GM19452 (cell line): Measurements from ENCODE around the gene CNGB1.
"Not testable (repeated sequence)": the region's sequence is repeated elsewhere in the genome, so short reads cannot be mapped to it uniquely, and the experiment has no call there.

Experiments used
- ATAC-seq: cut with Tn5 transposase; IDR thresholded peaks from one replicate; pipeline ENCODE4 v1.9.1; 2021; ENCODE audit not compliant: unreplicated experiment

The CNGB1 gene

GRCh38 chr16:57892447-57893096 is 78.4 kb downstream of the CNGB1 start:
- ATAC-seq = no peak

- no peak for ATAC-seq
Observed at GRCh38 chr16:57892041-57892440, 78.9 kb downstream of the CNGB1 start.

GRCh38 chr16:57890752-57891111 is 80.2 kb downstream of the CNGB1 start:
- ATAC-seq = no peak

- no peak for ATAC-seq
Observed at GRCh38 chr16:57889960-57890751, 80.8 kb downstream of the CNGB1 start.

GRCh38 chr16:57889522-57889921 is 81.4 kb downstream of the CNGB1 start:
- no peak for ATAC-seq

- ATAC-seq = no peak
Observed at GRCh38 chr16:57889111-57889510, 81.8 kb downstream of the CNGB1 start.

GRCh38 chr16:57888128-57888527 is 82.8 kb downstream of the CNGB1 start:
- ATAC-seq = no peak

- ATAC-seq = no peak
Observed at GRCh38 chr16:57887711-57888110, 83.2 kb downstream of the CNGB1 start.

- no peak for ATAC-seq
Observed at GRCh38 chr16:57886427-57886826, 84.5 kb downstream of the CNGB1 start.

- no peak for ATAC-seq
Observed at GRCh38 chr16:57884655-57885133, 86.2 kb downstream of the CNGB1 start.

GRCh38 chr16:57883953-57884654 is 86.8 kb downstream of the CNGB1 start:
- no peak for ATAC-seq

- ATAC-seq = no peak
Observed at GRCh38 chr16:57883480-57883879, 87.4 kb downstream of the CNGB1 start.

GRCh38 chr16:57882792-57883191 is 88.1 kb downstream of the CNGB1 start:
- no peak for ATAC-seq

- ATAC-seq = no peak
Observed at GRCh38 chr16:57882206-57882605, 88.7 kb downstream of the CNGB1 start.

GRCh38 chr16:57878586-57878985 is 92.3 kb downstream of the CNGB1 start:
- ATAC-seq = no peak

- no peak for ATAC-seq
Observed at GRCh38 chr16:57876210-57876609, 94.7 kb downstream of the CNGB1 start.

GRCh38 chr16:57875347-57875746 is 95.6 kb downstream of the CNGB1 start:
- no peak for ATAC-seq

- no peak for ATAC-seq
Observed at GRCh38 chr16:57873218-57873617, 97.7 kb downstream of the CNGB1 start.

GRCh38 chr16:57872764-57873163 is 98.2 kb downstream of the CNGB1 start:
- not testable (repeated sequence) for ATAC-seq

GRCh38 chr16:57871456-57871855 is 99.5 kb downstream of the CNGB1 start:
- ATAC-seq = no peak

- ATAC-seq = no peak
Observed at GRCh38 chr16:57870753-57871454, 100.0 kb downstream of the CNGB1 start.
